ENCODE data around the gene TTN. TPM values are rescaled to one million over a fixed set of nuclear protein-coding genes. Genes with fewer than 3 reads are reported as not detected.

TTN gene
- total and polyA plus RNA-seq, 2 experiments from 2014 or later, result 12.5 to 15.7 TPM

GRCh38 chr2:178761759-178762371 lies 45.4 kb downstream of the TTN start:
- DNase-seq (ENCODE audit: low spot score), result peak; percentile 83
- H3K4me1 ChIP-seq (ENCODE audit: insufficient read depth), result no peaks in the 10 kb centered on the region
- Mint-ChIP-seq H3K4me1 (no peaks in the 10 kb centered on the region), H3K4me3 (no peak overlapping the region), H3K27me3 (ENCODE audit: insufficient read depth, low read depth, poor library complexity) (peaks cover 2% of the 10 kb centered on the region), H3K36me3 (ENCODE audit: low read depth) (no peaks in the 10 kb centered on the region), H3K9me3 (no peaks in the 10 kb centered on the region), H3K27ac (no peak overlapping the region)
- H3K9me2 ChIP-seq (ENCODE audit: insufficient read depth), result no peaks in the 10 kb centered on the region
- no peaks in the 10 kb centered on the region for H3K36me3 ChIP-seq (ENCODE audit: insufficient read depth)
- H3K27me3 ChIP-seq (ENCODE audit: insufficient read depth), result no peaks in the 10 kb centered on the region
- H3K4me3 ChIP-seq, result no peak overlapping the region
- no peak overlapping the region for H3K4me2 ChIP-seq
- H2AFZ ChIP-seq, result no peak overlapping the region
- H4K20me1 ChIP-seq (replicated peaks; ENCODE audit: insufficient read depth), result no peaks in the 10 kb centered on the region
- TF ChIP-seq, protein P1, sequence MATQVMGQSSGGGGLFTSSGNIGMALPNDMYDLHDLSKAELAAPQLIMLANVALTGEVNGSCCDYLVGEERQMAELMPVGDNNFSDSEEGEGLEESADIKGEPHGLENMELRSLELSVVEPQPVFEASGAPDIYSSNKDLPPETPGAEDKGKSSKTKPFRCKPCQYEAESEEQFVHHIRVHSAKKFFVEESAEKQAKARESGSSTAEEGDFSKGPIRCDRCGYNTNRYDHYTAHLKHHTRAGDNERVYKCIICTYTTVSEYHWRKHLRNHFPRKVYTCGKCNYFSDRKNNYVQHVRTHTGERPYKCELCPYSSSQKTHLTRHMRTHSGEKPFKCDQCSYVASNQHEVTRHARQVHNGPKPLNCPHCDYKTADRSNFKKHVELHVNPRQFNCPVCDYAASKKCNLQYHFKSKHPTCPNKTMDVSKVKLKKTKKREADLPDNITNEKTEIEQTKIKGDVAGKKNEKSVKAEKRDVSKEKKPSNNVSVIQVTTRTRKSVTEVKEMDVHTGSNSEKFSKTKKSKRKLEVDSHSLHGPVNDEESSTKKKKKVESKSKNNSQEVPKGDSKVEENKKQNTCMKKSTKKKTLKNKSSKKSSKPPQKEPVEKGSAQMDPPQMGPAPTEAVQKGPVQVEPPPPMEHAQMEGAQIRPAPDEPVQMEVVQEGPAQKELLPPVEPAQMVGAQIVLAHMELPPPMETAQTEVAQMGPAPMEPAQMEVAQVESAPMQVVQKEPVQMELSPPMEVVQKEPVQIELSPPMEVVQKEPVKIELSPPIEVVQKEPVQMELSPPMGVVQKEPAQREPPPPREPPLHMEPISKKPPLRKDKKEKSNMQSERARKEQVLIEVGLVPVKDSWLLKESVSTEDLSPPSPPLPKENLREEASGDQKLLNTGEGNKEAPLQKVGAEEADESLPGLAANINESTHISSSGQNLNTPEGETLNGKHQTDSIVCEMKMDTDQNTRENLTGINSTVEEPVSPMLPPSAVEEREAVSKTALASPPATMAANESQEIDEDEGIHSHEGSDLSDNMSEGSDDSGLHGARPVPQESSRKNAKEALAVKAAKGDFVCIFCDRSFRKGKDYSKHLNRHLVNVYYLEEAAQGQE (IDR thresholded peaks at IDR 0.05; ENCODE audit: unreplicated experiment), result no peak
- no peak for TF ChIP-seq ZNF331 (CRISPR knock-in tag; IDR thresholded peaks at IDR 0.05; ENCODE audit: low read depth)
- peak; percentile 87 to 92 for TF ChIP-seq CTCF (conservative IDR thresholded peaks at IDR 0.05; ENCODE audit: low read depth in 2 of 2)
- TF ChIP-seq JUNB (IDR thresholded peaks at IDR 0.05; ENCODE audit: unreplicated experiment), result no peak
- no peaks in the 10 kb centered on the region for H3K79me2 ChIP-seq (replicated peaks; ENCODE audit: insufficient read depth)
- H3K27ac ChIP-seq (ENCODE audit: low read depth), result no peak overlapping the region
- ATAC-seq, result peak; percentile 72
- no peaks in the 10 kb centered on the region for H3F3A ChIP-seq (replicated peaks; ENCODE audit: low read depth)

- Mint-ChIP-seq H3K4me3 (no peak overlapping the region), H3K27me3 (ENCODE audit: insufficient read depth, low read depth, poor library complexity) (no peaks in the 10 kb centered on the region), H3K4me1 (no peaks in the 10 kb centered on the region), H3K36me3 (ENCODE audit: low read depth) (no peaks in the 10 kb centered on the region), H3K27ac (no peak overlapping the region), H3K9me3 (no peaks in the 10 kb centered on the region)
- no peak overlapping the region for H3K27ac ChIP-seq (ENCODE audit: low read depth)
- H2AFZ ChIP-seq, result no peak overlapping the region
- no peaks in the 10 kb centered on the region for H3K27me3 ChIP-seq (ENCODE audit: insufficient read depth)
- no peaks in the 10 kb centered on the region for H3K79me2 ChIP-seq (replicated peaks; ENCODE audit: insufficient read depth)
- no peak overlapping the region for H3K4me2 ChIP-seq
- H3K4me1 ChIP-seq (ENCODE audit: insufficient read depth), result no peaks in the 10 kb centered on the region
- H3K36me3 ChIP-seq (ENCODE audit: insufficient read depth), result no peaks in the 10 kb centered on the region
- ATAC-seq, result no peak
- no peaks in the 10 kb centered on the region for H3F3A ChIP-seq (replicated peaks; ENCODE audit: low read depth)
- H4K20me1 ChIP-seq (replicated peaks; ENCODE audit: insufficient read depth), result no peaks in the 10 kb centered on the region
- no peak overlapping the region for H3K4me3 ChIP-seq
- no peaks in the 10 kb centered on the region for H3K9me2 ChIP-seq (ENCODE audit: insufficient read depth)
- DNase-seq (ENCODE audit: low spot score), result no peak
- no peak for TF ChIP-seq POLR2AphosphoS5 (IDR thresholded peaks at IDR 0.05; ENCODE audit: low read depth)
- no peak for TF ChIP-seq JUNB (IDR thresholded peaks at IDR 0.05; ENCODE audit: unreplicated experiment)
- TF ChIP-seq ZNF114 (CRISPR knock-in tag; IDR thresholded peaks at IDR 0.05), result no peak
- TF ChIP-seq EZH2phosphoT487 (IDR thresholded peaks at IDR 0.05; ENCODE audit: unreplicated experiment), result no peak
- no peak for TF ChIP-seq STAT1 (IDR thresholded peaks at IDR 0.05; ENCODE audit: unreplicated experiment)
- TF ChIP-seq, protein P2, sequence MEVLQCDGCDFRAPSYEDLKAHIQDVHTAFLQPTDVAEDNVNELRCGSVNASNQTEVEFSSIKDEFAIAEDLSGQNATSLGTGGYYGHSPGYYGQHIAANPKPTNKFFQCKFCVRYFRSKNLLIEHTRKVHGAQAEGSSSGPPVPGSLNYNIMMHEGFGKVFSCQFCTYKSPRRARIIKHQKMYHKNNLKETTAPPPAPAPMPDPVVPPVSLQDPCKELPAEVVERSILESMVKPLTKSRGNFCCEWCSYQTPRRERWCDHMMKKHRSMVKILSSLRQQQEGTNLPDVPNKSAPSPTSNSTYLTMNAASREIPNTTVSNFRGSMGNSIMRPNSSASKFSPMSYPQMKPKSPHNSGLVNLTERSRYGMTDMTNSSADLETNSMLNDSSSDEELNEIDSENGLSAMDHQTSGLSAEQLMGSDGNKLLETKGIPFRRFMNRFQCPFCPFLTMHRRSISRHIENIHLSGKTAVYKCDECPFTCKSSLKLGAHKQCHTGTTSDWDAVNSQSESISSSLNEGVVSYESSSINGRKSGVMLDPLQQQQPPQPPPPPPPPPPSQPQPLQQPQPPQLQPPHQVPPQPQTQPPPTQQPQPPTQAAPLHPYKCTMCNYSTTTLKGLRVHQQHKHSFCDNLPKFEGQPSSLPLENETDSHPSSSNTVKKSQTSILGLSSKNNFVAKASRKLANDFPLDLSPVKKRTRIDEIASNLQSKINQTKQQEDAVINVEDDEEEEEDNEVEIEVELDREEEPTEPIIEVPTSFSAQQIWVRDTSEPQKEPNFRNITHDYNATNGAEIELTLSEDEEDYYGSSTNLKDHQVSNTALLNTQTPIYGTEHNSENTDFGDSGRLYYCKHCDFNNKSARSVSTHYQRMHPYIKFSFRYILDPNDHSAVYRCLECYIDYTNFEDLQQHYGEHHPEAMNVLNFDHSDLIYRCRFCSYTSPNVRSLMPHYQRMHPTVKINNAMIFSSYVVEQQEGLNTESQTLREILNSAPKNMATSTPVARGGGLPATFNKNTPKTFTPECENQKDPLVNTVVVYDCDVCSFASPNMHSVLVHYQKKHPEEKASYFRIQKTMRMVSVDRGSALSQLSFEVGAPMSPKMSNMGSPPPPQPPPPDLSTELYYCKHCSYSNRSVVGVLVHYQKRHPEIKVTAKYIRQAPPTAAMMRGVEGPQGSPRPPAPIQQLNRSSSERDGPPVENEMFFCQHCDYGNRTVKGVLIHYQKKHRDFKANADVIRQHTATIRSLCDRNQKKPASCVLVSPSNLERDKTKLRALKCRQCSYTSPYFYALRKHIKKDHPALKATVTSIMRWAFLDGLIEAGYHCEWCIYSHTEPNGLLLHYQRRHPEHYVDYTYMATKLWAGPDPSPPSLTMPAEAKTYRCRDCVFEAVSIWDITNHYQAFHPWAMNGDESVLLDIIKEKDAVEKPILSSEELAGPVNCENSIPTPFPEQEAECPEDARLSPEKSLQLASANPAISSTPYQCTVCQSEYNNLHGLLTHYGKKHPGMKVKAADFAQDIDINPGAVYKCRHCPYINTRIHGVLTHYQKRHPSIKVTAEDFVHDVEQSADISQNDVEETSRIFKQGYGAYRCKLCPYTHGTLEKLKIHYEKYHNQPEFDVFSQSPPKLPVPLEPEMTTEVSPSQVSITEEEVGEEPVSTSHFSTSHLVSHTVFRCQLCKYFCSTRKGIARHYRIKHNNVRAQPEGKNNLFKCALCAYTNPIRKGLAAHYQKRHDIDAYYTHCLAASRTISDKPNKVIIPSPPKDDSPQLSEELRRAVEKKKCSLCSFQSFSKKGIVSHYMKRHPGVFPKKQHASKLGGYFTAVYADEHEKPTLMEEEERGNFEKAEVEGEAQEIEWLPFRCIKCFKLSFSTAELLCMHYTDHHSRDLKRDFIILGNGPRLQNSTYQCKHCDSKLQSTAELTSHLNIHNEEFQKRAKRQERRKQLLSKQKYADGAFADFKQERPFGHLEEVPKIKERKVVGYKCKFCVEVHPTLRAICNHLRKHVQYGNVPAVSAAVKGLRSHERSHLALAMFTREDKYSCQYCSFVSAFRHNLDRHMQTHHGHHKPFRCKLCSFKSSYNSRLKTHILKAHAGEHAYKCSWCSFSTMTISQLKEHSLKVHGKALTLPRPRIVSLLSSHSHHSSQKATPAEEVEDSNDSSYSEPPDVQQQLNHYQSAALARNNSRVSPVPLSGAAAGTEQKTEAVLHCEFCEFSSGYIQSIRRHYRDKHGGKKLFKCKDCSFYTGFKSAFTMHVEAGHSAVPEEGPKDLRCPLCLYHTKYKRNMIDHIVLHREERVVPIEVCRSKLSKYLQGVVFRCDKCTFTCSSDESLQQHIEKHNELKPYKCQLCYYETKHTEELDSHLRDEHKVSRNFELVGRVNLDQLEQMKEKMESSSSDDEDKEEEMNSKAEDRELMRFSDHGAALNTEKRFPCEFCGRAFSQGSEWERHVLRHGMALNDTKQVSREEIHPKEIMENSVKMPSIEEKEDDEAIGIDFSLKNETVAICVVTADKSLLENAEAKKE (CRISPR knock-in tag; IDR thresholded peaks at IDR 0.05), result no peak
Measured at GRCh38 chr2:178756843-178757242, 50.4 kb downstream of the TTN start.
